Right ventricle myocardium superior (tissue), 1 donor: ENCODE data around the gene PNPLA1. TPM values are rescaled to one million over a fixed set of nuclear protein-coding genes. Genes with fewer than 3 reads are reported as not detected.

Source experiments
- ATAC-seq: fragments of 200-7000 bp; cut with Tn5 transposase; one replicate; pipeline ENCODE4 v1.9.1; 2020; ENCODE audit warnings: mild to moderate bottlenecking; ENCODE audit not compliant: poor library complexity
- DNase-seq: peaks from one replicate; pipeline ENCODE4 v3.0.0-alpha.2; 2020
- intact Hi-C: fragments of 100-400 bp; cut with DNase I; formaldehyde crosslinking; loops from one replicate; pipeline ENCODE4 v1.11.2; 2022
- long read RNA-seq: library from polyadenylated mRNA; unstranded; transcript quantifications from one replicate; pipeline ENCODE4 v2.0.0, GENCODE V29; 2021
- total RNA-seq: library from RNA; stranded (reverse); fragmentation: NEBNext Ultra II Directional; extraction: Animal tissue kit (Norgen Biotek cat#: 25700); gene quantifications from one replicate; pipeline ENCODE4 v1.2.1, GENCODE V29; 2021
- donor health status: DM: no; HTN: yes; CAD: no; lungs with severe emphysema.

The PNPLA1 gene, protein sequence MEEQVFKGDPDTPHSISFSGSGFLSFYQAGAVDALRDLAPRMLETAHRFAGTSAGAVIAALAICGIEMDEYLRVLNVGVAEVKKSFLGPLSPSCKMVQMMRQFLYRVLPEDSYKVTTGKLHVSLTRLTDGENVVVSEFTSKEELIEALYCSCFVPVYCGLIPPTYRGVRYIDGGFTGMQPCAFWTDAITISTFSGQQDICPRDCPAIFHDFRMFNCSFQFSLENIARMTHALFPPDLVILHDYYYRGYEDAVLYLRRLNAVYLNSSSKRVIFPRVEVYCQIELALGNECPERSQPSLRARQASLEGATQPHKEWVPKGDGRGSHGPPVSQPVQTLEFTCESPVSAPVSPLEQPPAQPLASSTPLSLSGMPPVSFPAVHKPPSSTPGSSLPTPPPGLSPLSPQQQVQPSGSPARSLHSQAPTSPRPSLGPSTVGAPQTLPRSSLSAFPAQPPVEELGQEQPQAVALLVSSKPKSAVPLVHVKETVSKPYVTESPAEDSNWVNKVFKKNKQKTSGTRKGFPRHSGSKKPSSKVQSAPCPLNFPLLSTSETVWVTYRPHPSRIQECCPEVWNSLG
- total RNA-seq = not detected
- long read RNA-seq = 0 reads

- DNase-seq = no peak
- intact Hi-C loops = no loop called here
These were observed at the start of gene PNPLA1 for GRCh38 chr6:36269834-36270705. TSS of gene PNPLA1 (plus strand) at chr6:36270060. CDS start at chr6:36270460, 400 bp downstream.

GRCh38 chr6:36220226-36220625 is 49.6 kb upstream of the PNPLA1 start:
- intact Hi-C loops = no loop called here
- DNase-seq (no peak), ATAC-seq (no peak)

More at GRCh38 chr6:36269834-36270705, at the start of gene PNPLA1:
- ATAC-seq = no peak

- intact Hi-C loops = no loop called here
- DNase-seq = no peak
- ATAC-seq = no peak
These were observed 48.2 kb upstream of the PNPLA1 start for GRCh38 chr6:36221674-36222073.

- ATAC-seq (no peak), DNase-seq (no peak)
- intact Hi-C loops = no loop called here
These were observed 46.9 kb upstream of the PNPLA1 start for GRCh38 chr6:36222924-36223323.

DNA sequence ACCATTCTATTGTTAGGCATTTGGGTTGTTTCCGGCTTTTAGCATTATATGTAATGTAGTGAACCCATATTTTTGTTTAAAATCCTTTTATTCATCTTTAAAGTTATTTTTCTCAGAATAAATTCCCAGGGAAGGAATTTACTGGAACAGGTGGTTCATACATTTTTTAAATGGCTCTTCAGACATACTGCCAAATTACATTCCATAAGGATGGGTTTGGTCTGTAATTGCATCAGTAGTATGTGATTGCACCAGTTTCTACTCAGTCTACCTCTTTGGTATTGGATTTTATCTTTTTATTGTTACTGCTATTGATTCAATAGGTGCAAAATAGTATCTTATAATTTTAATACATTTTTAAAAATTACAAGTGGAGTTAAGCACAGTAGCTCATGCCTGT is 46.2 kb upstream of the PNPLA1 start:
- ATAC-seq = no peak
- DNase-seq = no peak
- intact Hi-C loops = no loop called here

DNA sequence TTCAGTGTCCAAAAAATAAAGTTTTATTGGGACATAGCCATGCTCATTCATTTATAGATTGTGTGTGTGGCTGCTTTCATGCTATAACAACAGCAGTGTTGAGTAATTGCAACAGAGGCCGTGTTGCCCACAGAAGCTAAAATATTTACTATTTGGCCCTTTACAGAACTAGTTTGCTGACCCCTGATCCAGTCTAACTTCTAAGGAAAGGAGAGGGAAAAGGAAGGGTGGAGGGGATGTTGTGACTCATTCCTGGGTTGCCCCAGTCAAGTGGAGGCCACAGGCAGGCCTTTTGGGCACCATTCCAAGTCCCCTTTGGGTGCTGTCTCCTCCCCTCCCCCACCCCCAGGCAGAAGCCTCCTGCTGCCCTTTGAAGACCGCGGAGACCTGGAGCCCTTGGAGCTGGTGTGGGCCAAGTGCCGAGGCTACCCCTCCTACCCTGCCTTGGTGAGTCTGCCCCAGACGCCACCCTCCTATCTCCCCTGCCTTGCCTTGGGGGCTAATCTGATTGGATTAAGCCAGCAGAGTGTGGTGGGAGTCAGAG is 44.9 kb upstream of the PNPLA1 start:
- intact Hi-C loops = no loop called here
- no peak for ATAC-seq
- no peak for DNase-seq

GRCh38 chr6:36226438-36227047 is 43.3 kb upstream of the PNPLA1 start:
- no peak for DNase-seq
- no peak for ATAC-seq
- intact Hi-C loops = no loop called here

DNA sequence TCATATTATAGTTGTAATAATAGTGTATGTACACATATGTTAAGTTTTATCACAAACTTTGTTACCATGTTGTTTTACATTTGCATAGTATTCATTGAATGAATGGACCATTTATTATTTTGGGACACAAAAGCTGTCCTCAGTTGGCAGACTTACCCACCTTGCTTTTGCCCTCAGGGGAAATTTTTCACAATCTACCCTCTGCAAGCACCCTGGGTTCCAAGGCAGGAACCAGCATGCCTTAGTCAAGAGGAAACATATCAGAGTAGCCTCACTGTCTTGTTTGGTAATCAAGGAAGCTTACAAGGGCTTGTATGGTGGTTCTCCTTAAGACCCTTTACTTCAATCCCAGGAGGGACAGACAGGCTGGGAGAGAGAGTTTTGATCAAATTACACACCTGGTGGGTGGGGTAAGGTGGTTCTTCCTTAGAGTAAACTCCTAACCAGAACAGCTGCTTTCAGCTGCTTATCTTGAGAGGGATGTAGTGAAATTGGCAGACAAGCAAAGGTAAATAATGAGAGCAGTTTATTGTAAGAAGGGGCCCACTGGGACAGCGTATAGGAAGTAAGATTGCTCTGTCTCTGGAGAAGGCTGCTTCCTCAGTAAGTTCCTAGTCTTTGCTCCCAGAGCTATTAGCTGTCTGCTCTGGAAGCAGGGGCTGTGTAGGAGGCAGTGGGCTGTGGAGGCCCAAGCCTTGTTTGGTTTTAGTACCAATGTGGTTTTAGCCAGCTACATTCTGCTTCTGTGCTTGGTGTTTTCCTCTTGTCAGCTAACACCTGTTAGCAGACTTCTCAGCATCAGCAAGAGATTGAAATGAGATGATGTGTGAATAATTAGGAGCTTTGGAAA is 42.3 kb upstream of the PNPLA1 start:
- intact Hi-C loops = no loop called here
- ATAC-seq (no peak), DNase-seq (no peak)

GRCh38 chr6:36229223-36229622 is 40.6 kb upstream of the PNPLA1 start:
- DNase-seq (no peak), ATAC-seq (no peak)
- intact Hi-C loops = no loop called here

DNA sequence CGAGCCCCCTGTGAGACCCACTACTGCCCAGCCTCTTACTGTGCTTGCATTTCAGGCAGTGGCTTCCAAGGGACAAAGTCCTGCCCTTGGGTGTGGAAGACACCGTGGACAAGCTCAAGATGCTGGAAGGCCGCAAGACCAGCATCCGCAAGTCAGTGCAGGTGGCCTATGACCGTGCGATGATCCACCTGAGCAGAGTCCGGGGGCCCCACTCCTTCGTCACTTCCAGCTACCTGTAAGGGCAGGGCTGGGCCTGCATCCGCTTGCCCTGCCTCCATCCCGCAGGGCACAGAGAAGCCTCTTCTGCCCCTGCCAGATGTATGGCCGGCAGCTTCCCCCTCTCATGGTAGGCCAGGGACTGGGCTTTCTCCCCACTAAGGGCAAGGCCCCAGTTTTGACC is 39.5 kb upstream of the PNPLA1 start:
- no peak for ATAC-seq
- intact Hi-C loops = no loop called here
- no peak for DNase-seq

GRCh38 chr6:36232172-36232571 is 37.7 kb upstream of the PNPLA1 start:
- no peak for DNase-seq
- no peak for ATAC-seq
- intact Hi-C loops = no loop called here

GRCh38 chr6:36235309-36235708 is 34.6 kb upstream of the PNPLA1 start:
- DNase-seq = no peak
- intact Hi-C loops = no loop called here
- ATAC-seq = peak; percentile 25

DNA sequence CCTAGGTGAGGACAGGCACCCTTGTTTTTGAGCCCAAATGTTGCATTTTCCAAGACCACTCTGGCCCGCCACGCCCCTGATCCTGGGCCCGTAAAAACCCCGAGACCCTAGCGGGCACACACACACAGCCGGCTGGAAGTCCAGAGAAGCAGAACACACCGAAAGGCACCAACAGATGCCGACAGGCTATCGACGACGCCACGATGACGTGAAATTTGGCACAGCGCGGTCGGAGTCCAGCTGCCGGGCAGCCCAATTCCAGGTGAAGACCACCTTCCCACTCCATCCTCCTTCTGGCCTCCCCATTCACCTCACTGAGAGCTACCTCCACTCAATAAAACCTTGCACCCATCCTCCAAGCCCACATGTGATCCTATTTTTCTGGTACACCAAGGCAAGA is 34.0 kb upstream of the PNPLA1 start:
- ATAC-seq (no peak), DNase-seq (no peak)
- intact Hi-C loops = no loop called here

GRCh38 chr6:36239774-36240173 is 30.1 kb upstream of the PNPLA1 start:
- no peak for DNase-seq
- no peak for ATAC-seq
- intact Hi-C loops = no loop called here

- ATAC-seq = no peak
- DNase-seq = no peak
- intact Hi-C loops = no loop called here
These were observed 28.1 kb upstream of the PNPLA1 start for GRCh38 chr6:36241728-36242127.

DNA sequence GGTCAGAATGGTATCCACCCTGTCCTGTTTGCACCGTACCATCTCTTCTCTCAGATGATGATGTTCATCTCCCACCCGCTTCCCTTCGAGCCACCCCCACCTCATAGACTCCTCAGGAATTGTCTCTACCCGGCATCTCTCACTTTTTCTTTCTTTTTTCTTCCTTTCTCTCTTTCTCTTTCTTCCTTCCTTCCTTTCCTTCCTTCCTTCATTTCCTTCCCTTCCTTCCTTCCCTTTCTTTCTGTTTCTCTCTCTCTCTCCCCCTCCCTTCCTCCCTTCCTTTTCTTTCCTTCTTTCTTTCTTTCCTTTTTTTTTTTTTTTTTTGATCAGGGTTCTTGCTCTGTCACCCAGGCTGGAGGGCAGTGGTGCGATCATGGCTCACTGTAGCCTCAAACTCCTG is 27.7 kb upstream of the PNPLA1 start:
- DNase-seq (no peak), ATAC-seq (no peak)
- intact Hi-C loops = no loop called here

GRCh38 chr6:36242626-36243025 is 27.2 kb upstream of the PNPLA1 start:
- DNase-seq (no peak), ATAC-seq (no peak)
- intact Hi-C loops = no loop called here

- DNase-seq = no peak
- ATAC-seq = no peak
- intact Hi-C loops = no loop called here
These were observed 26.2 kb upstream of the PNPLA1 start for GRCh38 chr6:36243562-36244212.
